A204.1 (cell line): ENCODE data around the gene PPP5C.
"Not testable (repeated sequence)": the region's sequence is repeated elsewhere in the genome, so short reads cannot be mapped to it uniquely, and the experiment has no call there.

Experiments used
- FAIRE-seq: peaks from 2 replicates; lab custom pipeline; 2012; peaks lifted over from hg19 to GRCh38; lab: Jason Lieb, UNC

PPP5C gene

DNA sequence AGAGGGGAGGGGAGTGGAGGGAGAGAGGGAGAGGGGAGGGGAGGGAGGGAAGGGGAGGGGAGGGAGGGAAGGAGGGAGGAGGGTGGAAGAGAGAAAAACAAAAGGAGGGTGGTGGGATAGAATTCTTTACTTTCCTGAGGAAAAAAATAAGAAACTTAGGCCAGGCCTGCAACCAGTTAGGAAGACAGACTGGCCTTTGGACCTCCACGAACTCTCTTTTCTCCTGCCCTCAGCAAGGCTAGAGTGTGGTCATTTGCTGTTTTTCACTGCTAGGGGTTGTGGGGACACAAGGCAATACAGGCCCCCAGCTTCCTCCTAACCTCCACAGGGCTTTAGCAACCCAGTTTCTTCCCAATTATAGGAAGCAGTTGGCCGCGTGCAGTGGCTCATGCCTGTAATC lies 62.3 kb downstream of the PPP5C start:
- no peak for FAIRE-seq

DNA sequence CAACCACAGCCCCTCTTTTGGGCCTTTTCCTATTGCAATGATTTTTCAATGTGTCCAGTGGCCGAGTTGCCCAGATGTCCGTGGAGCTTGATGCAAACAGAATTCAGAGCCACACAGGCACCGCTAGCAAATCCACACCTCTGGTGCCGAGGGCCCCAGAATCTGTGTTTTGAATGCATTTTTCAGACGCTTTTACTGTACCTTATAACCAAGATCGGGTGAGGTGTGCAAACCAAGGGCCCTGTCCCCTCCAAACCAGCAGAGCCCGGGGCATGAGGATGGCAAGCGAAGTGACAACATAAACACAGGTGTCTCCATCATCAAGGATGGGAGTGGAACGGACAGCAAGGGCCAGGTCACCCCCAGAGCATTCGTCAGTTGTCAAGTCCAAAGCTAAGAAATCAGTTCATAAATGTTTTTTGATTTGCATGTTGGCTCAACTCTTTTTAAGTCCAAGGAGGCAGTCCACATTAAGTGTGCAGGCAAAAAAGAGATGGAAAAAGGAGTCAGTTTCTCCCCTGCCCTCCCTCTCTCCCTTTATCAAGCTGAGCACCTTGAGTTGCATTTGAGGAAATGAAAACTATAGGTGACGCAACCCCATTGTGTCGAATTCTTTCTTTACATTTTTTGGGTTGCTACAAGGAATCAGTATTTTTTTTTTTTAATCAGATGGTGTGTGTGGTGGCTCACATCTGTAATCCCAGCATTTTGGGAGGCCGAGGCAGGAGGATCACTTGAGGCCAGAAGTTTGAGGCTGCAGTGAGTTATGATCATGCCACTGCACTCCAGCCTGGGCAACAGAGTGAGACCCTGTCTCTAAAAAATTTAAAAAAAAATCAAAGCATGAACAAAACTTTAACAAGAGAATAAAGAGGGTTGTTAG lies 63.6 kb downstream of the PPP5C start:
- FAIRE-seq: no peak

DNA sequence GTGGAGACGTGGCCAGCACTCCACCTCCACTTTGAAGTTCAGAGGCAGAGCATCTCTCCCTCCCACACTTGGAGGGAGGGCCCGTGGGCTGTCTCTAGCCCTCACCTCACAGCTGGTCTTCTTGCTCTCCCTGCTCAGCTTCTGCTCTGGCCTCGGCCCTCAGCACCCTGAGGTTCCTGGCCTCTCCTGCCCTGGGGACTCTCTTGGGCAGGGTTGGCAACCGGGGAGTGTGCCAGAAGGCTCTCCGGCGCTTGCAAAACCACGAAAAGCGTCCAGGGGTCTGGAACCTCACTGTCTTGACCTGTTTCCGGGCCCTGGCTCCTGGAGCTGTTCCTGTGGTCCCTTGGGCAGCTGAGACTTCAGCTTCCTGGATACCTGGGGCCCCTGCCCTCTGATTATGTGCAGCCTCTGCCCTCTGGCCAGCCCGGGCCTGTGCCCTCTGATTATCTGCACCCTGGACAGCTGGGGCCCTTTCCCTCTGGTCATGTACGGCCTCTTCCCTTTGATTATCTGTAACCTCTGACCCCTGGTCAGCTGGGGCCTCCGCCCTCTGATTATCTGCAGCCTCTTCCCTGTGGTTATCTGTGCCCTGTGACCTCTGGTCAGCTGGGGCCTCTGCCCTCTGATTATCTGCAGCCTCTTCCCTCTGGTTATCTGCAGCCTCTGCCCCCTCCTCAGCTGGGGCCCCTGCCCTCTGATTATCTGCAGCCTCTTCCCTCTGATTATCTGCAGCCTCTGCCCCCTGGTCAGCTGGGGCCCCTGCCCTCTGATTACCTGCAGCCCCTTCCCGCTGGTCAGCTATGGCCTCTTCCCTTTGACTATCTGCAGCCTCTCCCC lies 64.4 kb downstream of the PPP5C start:
- no peak for FAIRE-seq

DNA sequence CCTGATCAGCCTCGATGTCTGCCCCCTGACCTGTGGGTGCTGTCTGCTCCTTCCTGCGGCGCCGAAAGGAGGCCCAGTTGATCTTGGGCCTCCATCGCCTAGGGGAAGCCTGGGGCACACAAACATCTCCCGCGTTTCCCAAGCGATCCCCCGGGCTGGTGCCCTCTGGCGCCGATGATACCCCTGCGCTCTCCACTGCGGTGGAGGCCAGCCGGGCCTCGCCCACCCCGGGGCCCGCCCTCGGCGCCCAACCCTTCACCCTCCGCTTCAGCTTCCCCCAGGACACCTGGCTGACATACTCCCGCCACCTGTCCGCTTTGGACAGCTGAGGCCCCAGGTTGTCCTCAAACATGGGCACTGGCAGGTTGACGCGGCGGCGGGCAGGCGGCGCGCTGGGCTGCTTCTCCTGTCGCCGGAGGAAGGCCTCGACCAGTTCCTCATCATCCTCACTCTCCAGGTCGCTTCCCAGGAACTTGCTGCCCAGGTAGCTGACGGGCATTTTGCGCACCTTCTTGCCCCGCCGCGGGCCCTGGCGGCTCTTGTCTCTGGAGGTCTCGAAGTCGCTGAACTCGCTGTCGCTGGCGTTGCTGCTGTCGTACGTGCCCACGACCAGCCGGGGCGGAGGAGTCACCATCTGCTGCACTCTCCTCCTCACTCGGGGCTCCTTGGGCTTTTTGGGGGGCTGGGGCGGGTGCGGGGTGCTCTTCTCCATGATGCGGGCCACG lies 65.2 kb downstream of the PPP5C start:
- FAIRE-seq: no peak

DNA sequence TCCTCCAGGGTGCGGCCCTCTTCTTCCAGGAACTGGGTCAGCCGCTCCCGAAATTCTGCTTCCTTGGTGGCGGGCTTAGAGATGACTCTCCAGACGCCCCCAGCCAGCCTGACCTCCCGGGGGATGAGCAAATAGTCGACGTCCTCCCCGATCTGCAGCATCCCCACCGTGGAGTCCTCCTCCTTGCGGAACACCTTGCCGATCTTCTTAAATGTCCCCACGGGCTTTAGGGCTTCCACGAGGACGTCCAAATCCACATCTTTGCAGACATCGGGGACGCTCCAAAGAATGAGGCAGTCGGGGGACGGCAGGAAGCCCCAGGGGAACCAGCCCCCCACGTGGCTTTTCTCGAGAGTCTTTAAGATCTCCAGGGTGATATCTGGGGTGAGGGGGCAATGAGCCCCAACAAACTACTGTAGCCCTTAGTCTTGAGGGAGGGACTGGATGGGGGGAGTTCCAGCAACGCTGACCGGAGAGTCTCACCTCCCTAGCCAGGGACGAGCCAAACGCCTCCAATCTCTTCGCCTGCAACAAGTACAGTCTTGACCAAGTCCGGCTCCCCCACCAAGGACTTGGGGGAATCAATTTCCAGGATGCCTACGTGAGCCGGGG lies 65.9 kb downstream of the PPP5C start:
- FAIRE-seq: no peak

DNA sequence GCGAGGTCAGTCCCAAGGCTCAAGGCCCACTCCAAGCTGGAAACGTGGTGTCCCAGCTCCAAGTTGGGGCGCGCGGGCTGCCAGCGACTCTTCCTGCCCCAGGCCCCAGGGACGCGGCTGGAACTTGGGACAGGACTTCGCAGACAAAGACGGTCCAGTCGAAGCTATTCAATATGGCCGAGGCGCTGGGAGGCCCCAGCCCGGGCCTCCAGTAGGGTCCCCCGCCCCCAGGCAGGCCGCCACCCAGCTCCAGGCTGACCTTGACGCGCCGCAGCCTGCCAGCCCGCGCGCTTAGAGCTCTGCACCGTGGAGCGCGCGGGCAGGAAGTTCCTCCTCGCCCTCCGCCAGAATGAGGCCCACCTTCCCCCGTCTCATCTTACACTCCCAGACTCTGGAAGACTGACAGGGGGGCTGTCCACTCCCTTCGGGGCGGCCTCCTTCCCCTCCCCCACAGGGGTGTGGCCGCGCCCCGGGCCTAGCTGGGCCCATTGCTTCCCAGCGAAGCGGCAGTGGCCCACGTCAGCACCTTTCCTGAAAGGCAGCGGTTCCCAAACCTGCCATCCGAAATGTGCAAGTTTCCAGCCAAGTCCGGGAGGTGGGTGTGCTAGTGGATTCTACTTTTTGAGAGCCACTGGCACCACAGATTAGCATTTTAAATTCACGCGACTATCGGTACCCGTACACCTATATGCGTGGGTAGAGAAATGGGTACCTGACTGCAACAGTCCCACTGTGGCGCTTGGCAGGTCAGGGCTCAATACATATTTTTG lies 66.6 kb downstream of the PPP5C start, which contains the start of gene CCDC8:
TSS of gene CCDC8 (minus strand) at position 303 of the 770 bp plus-strand sequence. CDS start 754 bp downstream, outside the sequence.
- FAIRE-seq: no peak

DNA sequence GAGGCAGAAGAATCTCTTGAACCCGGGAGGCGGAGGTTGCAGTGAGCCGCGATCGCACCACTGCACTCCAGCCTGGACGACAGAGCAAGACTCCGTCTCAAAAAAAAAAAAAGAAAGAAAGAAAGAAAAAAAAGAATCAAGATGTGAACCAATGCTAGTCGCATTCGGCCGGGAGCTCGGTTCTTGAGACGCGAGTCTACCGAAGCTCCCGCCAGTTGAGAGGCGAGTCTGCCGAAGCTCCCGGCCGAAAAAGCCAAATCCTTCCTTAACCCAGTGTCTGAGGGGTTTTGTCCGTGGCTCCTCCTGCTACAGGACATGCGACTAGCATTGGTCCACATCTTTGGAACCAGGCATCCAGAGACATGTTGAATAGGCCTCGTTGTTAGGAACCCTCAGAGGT lies 68.0 kb downstream of the PPP5C start:
- FAIRE-seq: not testable (repeated sequence)

DNA sequence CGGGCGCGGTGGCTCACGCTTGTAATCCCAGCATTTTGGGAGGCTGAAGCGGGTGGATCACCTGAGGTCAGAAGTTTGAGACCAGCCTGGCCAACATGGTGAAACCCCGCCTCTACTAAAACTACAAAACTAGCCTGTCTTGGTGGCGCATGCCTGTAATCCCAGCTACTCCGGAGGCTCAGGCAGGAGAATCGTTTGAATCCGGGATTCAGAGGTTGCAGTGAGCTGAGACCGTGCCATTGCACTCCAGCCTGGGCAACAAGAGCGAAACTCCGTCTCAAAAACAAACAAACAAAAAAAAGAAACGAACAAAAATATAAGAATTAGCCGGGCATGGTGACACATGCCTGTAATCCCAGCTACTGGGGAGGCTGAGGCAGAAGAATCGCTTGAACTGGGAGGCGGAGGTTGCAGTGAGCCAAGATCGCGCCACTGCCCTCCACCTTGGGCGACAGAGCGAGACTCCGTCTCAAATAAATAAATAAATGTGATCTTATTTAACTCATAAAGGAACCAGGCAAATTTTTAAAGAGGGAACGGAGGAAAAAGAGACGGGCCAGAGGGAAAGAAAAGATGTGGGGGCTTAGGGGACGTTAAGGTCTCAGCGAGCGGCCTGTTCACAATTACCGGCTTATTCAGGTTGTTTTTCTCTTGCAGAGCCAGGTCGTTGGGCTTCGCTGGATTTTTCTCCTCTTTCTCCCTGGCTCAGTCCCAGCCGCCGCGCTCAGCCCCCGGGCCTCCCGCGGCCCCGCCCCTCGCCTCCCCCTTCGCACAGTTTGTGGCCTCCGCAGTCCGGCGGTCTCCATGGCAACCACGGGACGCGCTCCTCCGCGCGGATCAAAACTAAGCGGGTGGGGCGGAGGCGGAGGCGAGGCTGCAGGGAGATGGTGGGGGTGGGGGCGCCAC lies 69.2 kb downstream of the PPP5C start:
- FAIRE-seq: not testable (repeated sequence)

DNA sequence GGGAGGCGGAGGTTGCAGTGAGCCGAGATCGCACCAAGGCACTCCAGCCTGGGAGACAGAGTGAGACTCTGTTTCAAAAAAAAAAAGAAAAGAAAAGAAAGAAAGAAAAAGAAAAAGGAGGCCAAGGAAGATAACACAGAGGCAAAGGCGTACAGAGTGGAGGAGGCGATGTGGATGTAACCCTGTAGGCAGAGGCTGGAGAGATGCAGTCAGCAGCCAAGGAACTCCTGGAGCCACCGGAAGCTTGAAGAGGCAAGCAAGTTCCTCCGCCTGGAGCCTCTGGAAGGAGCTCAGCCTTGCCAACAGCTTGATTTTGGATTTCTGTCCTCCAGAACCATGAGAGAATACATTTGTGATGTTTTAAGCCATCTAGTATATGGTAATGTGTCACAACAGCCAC lies 73.2 kb downstream of the PPP5C start:
- FAIRE-seq: no peak

DNA sequence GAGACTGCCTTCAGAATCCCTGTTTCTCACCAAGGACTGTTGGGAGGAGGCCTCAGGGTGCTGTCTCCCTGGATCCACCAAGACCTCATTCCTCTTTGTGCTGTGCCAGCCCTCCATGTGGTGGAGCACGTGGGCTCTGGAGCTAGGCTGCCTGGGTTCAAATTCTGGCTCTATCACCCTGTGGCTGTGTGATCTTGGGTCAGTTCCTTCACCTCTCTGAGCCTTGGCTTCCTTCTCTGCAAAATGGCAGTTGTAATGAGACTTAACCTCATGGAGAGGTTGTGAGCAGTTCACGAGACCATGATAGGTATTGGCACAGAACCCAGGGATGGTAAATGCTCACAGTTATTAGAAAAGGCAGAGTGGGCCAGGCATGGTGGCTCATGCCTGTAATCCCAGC lies 75.5 kb downstream of the PPP5C start:
- FAIRE-seq: no peak

DNA sequence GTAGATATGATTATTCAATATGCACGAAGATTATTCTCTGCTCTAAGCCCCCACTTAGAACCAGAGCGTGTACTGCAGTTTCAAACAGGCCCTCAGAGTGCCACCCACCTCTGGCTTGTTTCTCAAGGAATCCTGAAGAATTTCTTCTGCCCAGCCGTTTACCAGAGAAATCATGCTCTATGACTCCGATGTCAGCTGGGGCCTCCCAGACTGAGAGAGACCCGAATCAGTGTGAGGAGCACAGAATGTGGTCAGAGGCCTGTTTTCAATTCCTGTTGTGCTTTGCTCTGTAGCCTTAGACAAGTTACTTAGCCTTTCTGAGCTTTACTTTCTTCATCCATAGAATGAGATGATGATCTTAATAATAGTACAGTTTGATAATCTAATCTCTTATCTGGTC lies 76.3 kb downstream of the PPP5C start:
- FAIRE-seq: no peak

DNA sequence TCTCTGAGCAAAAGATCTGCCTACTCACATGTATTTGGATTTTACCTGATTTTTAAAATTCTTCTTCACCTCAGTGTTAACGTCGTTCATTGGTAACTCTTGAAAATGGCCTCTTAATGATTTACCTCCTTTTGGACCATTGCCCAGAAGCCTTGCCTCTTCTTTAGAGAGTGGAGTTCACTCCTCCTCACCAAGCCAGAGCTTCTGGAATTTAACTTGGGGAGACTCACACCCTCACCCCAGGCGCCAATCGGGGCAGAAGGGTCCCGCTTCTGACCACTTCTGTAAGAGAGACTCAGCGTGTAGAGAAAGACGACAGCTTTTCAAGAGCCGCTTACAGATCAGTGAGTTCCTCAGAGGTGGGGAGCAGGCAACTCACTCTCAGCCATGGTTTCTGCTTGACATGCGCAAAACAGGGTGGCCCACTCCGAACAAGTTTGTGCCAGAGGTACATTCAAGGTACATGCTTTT lies 79.2 kb downstream of the PPP5C start:
- no peak for FAIRE-seq

DNA sequence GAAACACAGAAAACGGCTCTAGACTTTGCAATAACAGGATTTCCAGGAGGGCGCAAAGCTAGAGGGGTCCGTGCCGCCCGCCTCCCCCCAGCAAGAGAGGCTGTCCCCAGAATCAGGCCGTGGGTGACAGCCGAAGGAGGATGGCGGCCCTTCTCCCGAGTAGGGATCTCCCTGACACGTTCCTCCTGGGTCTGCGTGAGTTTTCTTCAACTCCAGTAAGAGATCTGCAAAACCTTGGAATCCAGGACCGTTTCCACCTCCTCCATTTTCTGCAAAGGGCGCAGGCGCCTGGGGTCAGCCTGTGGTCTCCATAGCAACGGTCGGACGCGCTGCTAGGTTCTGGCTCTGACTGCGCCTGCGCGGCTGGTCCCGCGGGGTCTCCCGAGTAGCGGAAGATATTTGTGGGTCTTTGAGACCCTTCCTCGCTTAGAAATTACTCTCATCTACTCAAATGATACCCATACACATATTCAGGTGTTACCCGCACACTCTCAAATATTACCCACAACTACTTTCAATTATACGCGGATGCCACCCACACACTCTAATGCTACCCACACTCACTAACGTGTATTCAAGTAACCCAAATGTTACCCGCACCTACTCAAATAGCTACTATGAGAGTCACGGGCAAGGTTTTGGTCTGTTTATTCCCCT lies 79.7 kb downstream of the PPP5C start:
- no peak for FAIRE-seq

DNA sequence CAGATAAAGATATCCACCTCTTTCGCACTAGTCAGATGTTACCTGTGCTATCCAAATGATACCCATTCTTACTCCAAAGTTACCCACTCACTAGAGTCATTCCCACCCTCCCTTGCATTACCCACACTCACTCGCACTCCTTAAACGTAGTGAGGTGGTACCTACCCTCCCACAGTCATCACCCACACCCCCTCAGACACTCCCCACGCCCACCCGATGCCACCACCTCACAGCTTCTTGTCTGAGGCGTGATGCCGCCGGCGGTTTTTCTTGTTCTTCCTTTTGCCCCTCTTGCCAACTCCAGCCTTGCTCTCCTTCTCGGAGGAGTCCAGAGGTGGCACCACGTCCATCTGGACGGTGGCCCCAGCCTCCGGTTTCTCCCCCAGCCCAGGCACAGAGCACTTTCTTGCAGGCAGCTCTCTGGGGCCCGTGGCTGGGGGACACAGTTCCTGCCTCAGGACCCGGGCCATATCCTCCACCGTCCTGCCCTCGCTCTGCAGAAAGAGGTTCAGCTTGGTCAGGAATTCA lies 80.7 kb downstream of the PPP5C start:
- no peak for FAIRE-seq

DNA sequence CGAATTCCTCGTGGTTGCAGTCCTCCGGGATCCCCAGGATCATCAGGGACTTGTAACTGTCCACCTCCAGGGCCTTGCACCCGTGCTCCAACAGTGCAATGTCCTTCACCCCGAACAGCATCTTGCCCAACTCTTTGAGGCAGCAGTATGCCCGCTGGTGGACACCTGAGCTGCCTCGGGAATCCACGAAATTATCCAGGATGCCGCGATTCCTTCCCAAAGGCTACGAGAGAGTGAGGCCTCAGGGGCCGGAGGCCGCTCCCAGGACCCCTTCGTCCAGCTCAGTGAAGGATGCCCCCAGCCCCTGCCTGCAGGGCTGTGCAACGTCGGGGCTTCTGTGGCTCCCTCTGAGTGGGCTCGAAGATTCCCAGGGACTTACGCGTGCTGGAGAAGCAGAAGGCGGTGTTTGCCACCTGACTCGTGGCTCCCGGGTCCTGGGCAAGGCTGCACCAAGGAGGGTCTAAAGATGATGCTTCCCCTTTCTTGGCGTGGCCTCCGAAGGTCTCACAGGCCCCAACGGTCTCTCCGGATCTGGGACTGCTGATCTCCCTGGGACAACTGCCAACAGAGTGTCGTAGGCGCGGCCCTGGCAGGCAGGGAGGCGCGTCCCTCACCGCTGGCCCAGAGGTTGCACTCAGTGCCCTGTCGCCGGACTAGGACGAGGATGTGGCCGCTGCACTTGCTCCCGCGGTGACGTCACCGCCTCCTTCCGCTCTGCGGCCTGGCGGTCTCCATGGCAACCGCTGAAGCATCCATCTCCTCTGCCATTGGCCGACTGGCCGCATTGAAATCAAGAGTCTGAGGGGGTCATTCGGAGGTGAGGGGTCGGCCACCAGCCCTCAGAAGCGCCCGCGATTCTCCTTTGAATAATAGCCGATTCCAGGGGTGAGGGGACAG lies 81.6 kb downstream of the PPP5C start, which contains the start of gene PNMA8C:
TSS of gene PNMA8C (minus strand) at position 698 of the 897 bp plus-strand sequence. CDS start at position 121, 577 bp downstream.
- no peak for FAIRE-seq

DNA sequence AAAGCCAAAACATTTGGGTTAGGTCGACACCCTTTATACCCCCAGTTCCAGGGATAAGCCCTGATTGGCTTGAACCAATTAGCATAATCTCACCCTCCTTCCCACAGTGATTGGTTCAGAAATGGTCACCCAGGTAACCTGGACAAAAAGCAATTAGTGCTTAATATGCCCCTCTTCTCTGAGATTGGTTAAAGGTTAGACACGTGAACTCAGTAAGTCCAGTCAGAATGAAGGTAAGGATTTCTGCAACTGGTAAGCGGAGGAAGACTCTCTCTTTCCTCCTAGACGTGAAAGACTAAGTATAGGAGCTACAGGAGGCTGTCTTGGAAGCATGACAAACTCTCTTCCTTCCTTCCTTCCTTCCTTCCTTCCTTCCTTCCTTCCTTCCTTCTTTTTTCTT lies 83.1 kb downstream of the PPP5C start:
- no peak for FAIRE-seq

DNA sequence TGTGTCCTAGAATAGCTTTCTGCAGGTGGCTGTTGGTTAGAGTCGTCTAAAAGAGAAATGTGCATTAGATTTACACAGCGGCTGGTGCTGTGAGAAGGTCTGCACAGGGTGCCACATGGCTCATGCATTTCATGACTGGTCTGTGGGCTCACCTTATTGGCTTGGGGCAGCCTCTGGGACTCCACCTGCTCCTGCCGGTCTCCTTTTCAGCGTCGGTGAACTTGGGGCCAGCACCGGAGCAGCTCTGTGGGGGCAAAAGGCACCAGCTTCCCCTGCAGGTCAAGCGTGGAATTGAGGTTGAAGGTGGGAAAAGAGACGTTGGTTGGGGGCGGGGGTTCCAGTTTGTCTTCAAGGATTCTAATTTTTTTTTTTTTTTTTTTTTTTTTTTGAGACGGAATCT lies 84.9 kb downstream of the PPP5C start:
- no peak for FAIRE-seq

DNA sequence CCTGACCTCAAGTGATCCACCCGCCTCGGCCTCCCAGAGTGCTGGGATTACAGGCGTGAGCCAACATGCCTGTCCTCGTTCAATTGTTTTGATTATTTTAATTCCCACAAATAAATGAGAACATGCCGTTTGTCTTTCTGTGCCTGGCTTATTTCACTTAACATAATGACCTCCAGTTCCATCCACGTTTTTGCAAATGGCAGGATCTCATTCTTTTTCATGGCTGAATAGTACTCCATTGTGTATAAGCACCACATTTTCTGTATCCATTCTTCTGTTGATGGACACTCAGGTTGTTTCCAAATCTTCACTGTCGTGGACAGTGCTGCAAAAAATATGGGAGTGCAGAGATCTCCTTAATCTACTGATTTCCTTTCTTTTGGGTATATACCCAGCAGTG lies 86.6 kb downstream of the PPP5C start:
- not testable (repeated sequence) for FAIRE-seq
